Stimulated activated CD4-positive, alpha-beta T cell treated with anti-CD3 and anti-CD28 coated beads, Interleukin-4, amount 100 ng/mL, for 48 hours (primary cell): ENCODE results near the gene SH3RF3.

Experiments used
- DNase-seq, 2 donors: peaks; one replicate each; pipeline ENCODE4 v3.0.0-alpha.2; 2020; ENCODE audit warnings: low read depth in 2 of 2

The SH3RF3 gene

DNA sequence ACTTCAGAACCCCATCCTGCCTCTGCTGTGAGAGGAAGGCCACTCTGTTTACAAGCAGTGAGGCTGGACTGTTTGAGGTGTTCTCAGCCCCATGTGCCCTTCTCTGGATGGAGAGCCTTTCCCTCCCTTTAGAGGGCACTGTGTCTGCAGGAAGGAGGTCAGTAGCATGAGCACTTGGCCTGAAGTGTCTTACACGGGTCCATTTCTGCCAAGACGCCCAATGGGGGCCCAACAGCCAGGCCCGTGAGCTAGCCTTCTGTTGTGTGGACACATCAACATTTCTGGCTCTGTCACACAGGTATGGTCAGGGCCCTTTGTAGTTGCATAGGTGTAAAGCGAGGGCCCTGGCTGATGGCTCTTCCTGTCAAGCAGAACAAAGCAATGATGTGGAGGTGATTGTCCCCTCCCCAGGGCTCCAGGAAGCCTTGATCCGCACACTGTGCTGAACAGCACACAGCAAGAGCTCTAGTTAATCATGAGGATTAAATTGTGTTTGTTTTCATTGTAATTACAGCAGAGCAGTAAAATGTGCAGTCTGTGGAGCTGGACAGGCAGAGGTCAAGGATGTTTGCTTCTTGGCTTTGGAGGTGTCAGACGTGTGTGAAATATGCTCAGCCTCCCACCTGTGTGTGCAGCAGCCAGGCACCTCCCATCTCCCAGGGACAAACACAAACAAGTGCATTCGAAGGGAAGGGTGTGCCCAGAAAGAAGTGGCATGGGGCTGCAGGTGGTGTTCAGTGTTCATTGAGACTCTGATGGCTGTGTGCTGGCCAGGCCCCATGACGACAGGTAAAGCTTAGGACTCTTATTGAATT lies 132.1 kb downstream of the SH3RF3 start:
- no peak for DNase-seq

DNA sequence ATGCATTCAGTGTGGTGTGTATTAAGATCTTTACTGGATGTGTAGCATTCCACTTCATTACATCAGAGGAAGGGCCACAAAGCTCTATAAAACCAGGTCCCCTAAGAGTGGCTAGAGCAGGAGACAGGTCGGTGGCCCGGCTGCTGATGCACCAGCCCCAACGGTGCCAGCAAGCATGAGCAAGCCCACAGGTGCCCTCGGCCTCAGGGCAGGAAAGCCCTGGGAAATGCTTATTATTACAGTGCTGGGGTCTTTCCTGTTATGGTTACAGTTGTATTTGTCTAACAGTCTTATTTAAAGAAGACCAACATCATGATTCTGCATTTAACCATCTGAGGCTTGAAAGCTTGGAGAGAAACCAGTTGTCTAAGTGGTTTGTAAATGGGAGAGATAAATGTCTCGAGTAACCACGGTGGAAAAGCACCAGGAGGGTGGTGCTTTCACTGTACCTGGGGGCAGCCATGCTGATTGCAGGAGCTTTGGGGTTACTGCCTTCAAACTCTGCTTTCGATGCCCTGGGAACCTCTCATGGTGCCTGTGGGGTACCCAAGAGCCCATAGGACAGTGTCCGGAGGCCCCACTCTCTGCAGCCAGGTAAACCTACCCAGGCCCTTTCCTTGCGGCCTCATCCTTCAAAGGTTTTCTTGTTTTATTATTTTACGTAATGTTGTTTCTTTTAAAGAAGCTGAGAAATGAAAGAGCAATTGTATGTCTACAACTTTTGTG lies 133.1 kb downstream of the SH3RF3 start:
- DNase-seq: no peak

DNA sequence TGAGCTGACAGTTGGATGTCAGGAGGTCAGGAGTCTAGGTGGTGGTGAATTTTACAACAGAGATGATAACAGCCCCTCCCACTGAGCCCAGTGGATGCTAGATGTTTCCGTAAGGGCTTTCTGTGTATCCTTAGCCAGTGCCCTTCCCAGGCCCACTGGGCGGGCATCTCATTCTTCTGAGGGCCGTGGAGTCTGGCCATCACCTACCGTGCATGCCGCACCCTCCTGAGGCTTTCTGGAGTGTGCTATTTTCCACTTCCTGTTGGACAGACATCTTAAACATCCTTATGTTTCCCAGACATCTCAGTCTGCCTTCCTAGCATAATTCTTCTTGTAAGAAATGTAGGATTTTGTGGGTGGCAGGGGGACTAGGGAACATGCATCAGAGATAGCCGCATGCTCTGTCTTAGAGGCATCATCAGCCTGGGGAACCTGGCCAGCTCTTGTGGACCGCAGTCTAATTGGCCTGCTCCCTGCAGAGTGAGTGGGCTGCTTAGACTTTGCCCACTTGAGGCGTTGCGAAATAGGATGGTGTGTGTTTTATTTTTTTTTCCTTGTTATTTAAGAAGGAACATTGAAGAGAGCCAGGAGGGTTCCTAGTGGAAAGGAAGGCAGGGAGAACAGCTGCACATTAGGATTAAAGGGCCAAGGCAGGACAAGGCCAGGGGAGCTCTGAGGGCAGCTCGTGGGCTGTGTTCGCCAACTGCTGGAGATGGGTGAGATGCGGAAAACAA lies 135.8 kb downstream of the SH3RF3 start:
- no peak for DNase-seq

DNA sequence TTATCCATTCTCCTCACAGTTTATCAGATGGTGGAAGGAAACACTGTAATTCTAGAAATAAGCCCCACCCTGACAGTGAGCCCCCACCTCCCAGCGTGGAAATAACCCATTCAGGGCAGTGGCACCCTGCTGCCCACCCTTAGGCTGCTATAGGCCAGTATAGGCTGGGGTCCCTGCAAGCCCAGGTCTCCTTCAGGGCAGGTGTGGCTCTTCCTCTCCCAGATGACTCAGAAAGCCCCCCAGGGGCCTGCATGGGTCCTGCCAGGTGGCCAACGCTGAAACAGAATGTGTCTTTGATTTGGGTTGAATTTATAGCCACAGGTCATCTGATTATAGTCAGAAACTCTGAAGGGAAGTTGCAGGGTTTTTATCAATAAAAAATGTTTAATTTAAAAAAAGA lies 136.4 kb downstream of the SH3RF3 start:
- DNase-seq: no peak

DNA sequence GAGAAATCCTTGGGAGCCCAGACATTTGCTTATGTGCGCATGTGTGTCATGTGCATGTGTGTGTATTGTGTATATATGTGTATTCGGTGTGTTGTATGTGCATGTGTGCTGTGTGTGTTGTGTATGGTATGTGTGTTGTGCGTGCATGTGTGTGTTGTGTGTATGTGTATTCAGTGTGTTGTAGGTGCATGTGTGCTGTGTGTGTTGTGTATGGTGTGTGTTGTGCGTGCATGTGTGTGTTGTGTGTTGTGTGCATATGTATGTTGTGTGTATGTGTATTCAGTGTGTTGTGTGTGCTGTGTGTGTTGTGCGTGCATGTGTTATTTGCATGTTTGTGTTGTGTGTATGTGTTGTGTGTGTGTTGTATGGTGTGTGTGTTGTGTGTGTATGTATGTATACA lies 136.9 kb downstream of the SH3RF3 start:
- no peak for DNase-seq

DNA sequence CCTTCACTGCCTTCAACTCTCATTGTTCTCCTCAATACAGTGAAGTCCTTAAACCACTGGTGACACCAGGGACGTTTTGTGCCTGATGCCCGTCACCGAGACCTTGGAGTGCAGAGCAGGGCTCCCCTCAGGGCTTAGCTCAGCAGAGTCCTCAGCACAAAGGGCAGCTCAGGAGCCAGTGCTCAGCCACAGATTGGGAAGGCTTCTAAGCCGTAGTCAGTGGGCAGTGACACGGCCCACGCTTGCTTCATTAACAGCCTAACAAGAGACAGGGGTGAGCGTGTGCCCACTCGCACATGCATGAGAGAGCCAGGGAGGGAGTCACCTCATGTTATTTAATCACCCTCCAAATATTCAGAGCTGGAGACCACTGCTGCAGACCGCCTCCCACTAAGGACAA lies 137.5 kb downstream of the SH3RF3 start:
- no peak for DNase-seq

- no peak for DNase-seq
These were observed 138.2 kb downstream of the SH3RF3 start for GRCh38 chr2:109266998-109267854.

- DNase-seq: no peak
These were observed 139.9 kb downstream of the SH3RF3 start for GRCh38 chr2:109268916-109269315.

DNA sequence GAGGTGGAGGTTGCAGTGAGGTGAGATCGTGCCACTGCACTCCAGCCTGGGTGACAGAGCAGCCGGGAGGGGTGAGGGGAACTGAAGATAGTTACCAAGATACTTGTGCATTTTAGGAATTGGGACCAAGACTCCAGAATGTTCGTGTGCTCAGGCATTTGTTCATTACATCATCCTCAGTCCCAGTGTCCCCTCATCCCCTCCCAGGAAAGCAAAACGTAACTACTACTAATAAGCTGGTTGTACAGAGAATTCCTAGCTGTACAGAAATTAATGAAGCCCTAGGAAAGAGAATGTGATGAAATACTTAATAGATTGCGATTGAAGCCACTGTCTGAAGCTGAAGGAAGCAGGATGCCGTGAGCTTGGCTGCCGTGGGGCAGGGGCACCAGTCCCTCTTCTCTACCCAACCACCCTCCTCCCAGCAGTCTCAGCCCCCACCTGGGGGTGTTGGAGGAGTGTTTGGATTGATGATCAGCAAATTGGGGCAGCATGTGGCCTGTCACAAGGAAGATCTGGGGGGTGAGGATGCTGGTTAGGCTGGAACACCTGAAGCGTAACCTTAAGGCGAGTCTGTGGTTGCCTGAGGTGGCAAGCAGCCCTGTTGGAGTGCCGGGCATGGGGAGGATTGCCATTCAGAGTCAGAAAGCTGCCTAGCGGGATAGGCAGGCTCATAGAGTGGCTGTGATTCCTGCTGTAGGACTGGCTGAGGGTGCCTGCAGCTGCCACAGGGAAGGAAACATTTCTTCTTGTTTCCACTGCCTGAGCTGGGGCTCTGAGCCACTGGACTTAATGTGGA lies 140.9 kb downstream of the SH3RF3 start:
- DNase-seq: no peak

DNA sequence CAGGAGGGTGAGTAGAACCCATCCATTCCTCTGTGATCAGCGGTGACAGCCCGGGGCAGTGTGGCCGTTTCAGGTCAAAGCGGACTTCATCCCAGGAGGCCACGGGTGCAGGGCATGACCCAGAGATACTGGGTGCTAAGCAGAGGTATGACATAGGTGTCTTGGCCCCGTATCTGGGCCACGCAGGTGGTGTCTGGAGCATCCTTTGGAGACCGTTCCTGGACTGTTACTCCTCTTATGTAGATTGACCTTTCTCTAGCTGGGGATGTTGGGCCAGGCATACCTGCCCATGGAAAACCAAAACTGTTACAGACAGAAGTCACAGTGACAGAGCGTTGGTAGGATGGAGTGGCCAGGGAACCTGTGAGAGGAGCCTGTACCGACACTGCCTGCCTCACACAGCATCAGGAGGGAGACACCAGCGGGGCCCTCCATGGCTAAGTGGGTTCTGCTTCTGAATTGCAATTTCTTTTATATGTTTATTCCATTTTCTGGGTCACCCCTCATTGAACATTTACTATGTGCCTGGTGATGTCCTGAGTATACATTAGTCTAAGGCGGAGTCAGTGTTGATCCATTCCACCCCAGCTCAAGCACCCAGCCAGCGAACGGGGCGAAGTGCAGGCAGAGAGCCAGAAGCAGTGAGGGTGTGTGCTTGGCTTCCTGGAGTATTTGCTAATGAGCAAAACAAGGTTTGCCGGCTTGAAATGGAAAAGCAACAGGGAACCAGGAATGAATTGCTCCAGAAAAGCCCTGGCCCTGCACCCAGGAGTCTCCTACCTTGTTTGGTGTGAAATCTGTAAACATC lies 141.7 kb downstream of the SH3RF3 start:
- no peak for DNase-seq

- DNase-seq: no peak
These were observed 142.9 kb downstream of the SH3RF3 start for GRCh38 chr2:109271920-109272319.

DNA sequence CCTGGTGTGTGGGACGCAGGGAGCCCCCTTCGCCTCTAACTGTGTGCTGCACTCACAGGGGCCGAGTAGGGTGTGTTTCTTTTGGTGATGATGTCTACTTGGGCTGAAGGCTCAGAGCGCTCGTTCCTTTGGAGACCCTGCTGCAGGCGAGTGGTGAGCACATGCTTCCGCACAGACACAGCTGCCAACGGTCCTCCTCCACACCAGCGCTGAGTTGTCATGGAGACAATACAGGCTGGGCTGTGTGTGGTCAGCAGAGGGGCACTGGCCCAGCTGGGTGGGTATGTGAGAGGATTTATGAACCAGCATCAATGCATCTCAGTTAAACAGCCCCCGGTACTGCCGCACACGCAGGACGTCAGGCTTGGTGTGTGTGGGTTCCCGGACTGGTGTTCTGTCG lies 143.5 kb downstream of the SH3RF3 start:
- no peak for DNase-seq

DNA sequence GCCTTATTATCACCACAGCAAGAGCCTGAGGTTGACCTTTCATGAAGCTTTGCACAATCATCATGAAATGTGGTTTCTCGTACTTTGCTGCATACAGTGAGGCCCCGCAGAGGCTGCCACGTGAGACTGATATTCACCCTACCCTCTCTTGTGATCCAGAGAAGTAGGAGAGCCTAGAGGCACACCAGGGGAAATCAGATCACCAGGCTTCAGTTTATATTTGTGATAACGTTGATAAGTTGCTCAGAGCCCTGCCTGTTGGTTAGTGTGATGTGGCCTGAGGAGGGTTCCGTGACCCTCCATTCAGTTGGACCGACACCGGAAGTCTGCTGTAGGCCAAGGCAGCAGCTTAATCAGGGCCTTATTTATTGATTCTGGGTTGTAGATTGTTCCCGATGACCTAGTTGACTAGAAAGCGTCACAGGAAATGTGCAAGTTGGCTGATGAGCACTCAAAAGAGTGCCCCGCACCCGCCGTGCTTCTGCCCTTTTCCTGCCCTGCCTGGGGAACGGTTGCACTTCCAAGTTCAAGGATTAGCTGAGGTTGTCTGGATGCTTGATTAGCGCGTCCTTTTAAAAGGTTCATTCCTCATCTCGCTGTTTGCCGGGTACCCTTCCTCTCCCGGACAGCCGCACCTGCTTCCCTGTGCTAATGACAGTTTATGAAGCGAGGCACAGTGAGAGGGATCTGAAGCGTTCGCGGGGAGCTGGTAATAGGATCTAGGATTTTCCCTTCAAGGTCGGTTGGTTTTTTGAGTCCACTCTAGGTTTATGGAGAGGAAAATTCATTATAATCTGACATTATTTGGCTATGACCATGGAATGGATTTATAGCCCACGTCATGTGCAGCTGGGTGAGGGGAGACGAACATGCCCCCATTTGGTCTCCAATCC lies 146.4 kb downstream of the SH3RF3 start:
- no peak for DNase-seq

GRCh38 chr2:109277406-109277805 lies 148.4 kb downstream of the SH3RF3 start:
- DNase-seq: no peak

- DNase-seq: no peak
These were observed 150.3 kb downstream of the SH3RF3 start for GRCh38 chr2:109279243-109279860.

- no peak for DNase-seq
These were observed 151.8 kb downstream of the SH3RF3 start for GRCh38 chr2:109280804-109281203.

DNA sequence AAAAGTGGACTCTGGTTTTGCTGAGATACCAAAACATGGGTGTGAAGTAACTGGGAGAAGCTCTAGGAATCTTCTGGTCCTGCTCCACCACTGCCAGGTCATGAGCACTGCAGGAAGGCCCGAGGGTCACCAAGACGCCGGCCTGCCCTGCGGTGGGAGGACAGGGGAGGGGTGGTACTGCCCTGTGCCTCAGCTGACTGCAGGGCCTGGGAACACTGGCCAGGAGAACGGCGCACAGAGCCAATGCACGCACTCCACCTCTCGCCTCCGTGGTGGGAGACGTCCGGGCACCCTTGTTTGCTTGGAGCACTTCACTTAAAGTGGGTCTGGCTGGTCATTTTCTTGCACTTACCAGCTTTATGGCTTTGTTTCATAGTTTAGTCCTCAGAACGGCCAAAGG lies 153.4 kb downstream of the SH3RF3 start:
- DNase-seq: no peak

- no peak for DNase-seq
These were observed 153.9 kb downstream of the SH3RF3 start for GRCh38 chr2:109282865-109283264.

GRCh38 chr2:109284826-109285225 lies 155.8 kb downstream of the SH3RF3 start:
- DNase-seq: no peak
